ENCODE measurements around the gene CHRNA4. TPM values are rescaled to one million over a fixed set of nuclear protein-coding genes. Genes with fewer than 3 reads are reported as not detected.

Gene CHRNA4
- total RNA-seq, 2 donors from 2014 or later: 0.46 TPM; not detected in 1

DNA sequence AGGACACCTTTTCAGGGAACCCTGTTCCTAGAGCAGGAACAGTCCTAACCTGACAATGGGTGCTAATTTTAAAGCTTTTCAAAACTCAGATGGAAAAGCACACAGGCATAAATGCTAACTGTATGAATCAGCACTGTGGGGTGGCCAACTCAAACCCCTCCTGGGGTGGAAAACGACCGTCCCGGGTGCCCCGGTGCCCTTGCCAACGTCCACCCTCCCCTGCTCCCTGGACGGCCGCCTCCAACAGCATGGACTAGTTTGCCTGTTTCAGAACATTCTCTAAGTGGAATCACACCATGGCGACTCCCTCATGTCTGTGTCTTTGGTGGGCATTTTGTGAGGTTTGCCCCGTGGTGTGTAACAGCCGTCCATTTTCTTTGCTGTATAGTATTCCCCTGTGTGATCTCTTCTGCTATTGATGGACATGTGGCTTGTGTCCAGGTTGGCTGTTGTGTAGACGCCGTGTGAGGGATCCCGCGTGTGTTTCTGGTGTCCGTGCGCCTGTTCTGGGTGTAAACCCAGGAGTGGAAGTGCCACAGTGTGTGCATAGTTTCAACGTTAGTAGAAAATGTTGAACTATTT, 62.3 kb downstream of the CHRNA4 start:
- Histone ChIP-seq H3K4me1 (ENCODE audit: control insufficient read depth, insufficient read depth, low read length) (no peaks in the 10 kb centered on the region), H3K27ac (ENCODE audit: low read depth, low read length) (no peak overlapping the region), H3K4me3 (ENCODE audit: low read length) (no peak overlapping the region), H3K27me3 (ENCODE audit: control insufficient read depth, insufficient read depth, low read length, poor library complexity, severe bottlenecking) (no peaks in the 10 kb centered on the region), H3K9me3 (ENCODE audit: control insufficient read depth, low read length) (no peaks in the 10 kb centered on the region), H3K9ac (ENCODE audit: extremely low read depth, low read length, poor library complexity, severe bottlenecking) (no peak overlapping the region), H3K36me3 (ENCODE audit: control insufficient read depth, insufficient read depth, low read length) (no peaks in the 10 kb centered on the region)
- H3K36me3 Mint-ChIP-seq (ENCODE audit: low read depth): no peaks in the 10 kb centered on the region
- peaks cover 5% of the 10 kb centered on the region for H3K27me3 Mint-ChIP-seq (ENCODE audit: insufficient read depth)
- H3K27ac Mint-ChIP-seq: no peak overlapping the region
- DNase-seq: no peak
- TF ChIP-seq, protein P1, sequence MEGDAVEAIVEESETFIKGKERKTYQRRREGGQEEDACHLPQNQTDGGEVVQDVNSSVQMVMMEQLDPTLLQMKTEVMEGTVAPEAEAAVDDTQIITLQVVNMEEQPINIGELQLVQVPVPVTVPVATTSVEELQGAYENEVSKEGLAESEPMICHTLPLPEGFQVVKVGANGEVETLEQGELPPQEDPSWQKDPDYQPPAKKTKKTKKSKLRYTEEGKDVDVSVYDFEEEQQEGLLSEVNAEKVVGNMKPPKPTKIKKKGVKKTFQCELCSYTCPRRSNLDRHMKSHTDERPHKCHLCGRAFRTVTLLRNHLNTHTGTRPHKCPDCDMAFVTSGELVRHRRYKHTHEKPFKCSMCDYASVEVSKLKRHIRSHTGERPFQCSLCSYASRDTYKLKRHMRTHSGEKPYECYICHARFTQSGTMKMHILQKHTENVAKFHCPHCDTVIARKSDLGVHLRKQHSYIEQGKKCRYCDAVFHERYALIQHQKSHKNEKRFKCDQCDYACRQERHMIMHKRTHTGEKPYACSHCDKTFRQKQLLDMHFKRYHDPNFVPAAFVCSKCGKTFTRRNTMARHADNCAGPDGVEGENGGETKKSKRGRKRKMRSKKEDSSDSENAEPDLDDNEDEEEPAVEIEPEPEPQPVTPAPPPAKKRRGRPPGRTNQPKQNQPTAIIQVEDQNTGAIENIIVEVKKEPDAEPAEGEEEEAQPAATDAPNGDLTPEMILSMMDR (conservative IDR thresholded peaks at IDR 0.05): no peak
- no peaks in the 10 kb centered on the region for H3K9me3 Mint-ChIP-seq
- no peak overlapping the region for H3K4me3 Mint-ChIP-seq
- no peaks in the 10 kb centered on the region for H3K4me1 Mint-ChIP-seq
- WGBS, 2 experiments (ENCODE audit: insufficient coverage in 1 of 2, insufficient read length in 1 of 2): 88 to 90% methylated on average over 13 to 17 of the region's 17 CpGs

DNA sequence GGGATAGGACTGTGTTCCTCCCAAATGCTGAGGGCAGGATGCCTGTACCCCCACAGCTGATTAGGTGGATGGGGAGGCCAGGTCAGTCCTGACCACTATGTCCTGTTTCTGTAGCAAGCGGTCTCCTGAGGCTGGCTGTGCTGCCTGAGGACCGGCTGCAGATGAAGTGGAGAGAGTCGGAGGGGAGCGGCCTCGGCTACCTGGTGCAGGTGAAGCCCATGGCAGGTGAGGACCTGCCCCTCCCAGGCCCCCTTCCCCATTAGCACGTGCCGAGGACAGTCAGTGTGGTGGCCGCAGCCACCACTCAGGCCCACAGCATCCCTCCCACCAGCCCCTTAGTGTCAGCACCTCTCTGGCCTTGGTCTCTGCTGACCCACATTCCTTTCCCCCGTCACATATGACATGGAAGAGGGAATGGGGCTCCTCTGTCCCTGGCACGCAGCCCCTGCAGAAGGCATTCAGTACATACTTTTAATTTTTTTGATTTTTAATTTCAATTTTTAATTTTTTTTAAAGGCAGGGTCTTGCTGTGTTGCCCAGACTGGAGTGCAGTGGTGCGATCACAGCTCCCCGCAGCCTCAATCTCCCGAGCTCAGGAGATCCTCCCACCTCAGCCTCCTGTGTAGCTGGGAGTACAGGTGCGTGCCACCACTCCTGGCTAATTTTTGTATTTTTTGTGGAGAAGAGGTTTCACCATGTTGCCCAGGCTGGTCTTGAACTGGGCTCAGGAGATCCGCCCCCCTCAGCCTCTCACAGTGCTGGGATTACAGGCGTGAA, 63.2 kb downstream of the CHRNA4 start:
- no peak for DNase-seq
- H3K4me3 ChIP-seq (ENCODE audit: low read length): no peak overlapping the region
- H3K4me3 Mint-ChIP-seq: no peak overlapping the region
- H3K27ac ChIP-seq (ENCODE audit: low read depth, low read length): no peak overlapping the region
- no peaks in the 10 kb centered on the region for H3K36me3 ChIP-seq (ENCODE audit: control insufficient read depth, insufficient read depth, low read length)
- no peaks in the 10 kb centered on the region for H3K4me1 Mint-ChIP-seq
- no peak overlapping the region for H3K9ac ChIP-seq (ENCODE audit: extremely low read depth, low read length, poor library complexity, severe bottlenecking)
- WGBS, 2 experiments (ENCODE audit: insufficient coverage in 1 of 2, insufficient read length in 1 of 2): 87% methylated on average over 12 to 15 of the region's 16 CpGs
- H3K9me3 ChIP-seq (ENCODE audit: control insufficient read depth, low read length): no peaks in the 10 kb centered on the region
- no peaks in the 10 kb centered on the region for H3K27me3 ChIP-seq (ENCODE audit: control insufficient read depth, insufficient read depth, low read length, poor library complexity, severe bottlenecking)
- H3K9me3 Mint-ChIP-seq: no peaks in the 10 kb centered on the region
- TF ChIP-seq, protein P1 (conservative IDR thresholded peaks at IDR 0.05): no peak
- no peaks in the 10 kb centered on the region for H3K36me3 Mint-ChIP-seq (ENCODE audit: low read depth)
- no peak overlapping the region for H3K27ac Mint-ChIP-seq
- H3K27me3 Mint-ChIP-seq (ENCODE audit: insufficient read depth): peaks cover 5% of the 10 kb centered on the region
- H3K4me1 ChIP-seq (ENCODE audit: control insufficient read depth, insufficient read depth, low read length): no peaks in the 10 kb centered on the region

DNA sequence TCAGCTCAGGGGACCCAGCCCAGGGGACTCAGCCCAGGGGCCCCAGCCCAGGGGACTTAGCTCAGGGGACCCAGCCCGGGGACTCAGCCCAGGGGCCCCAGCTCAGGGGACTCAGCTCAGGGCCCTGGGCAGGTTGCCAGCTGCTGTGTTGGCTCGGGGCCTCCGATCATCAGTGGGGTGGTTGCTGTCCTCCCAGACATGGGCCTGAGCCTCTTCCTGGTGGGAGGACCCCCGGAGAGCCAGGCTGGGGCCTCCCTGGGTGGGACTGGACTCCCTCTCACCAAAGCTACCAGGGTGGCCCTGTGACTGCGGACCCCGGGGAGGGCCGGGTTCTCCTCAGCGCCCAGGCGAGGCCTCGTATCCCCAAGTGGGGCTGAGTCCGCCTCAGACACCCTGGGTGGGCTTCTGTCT, 63.8 kb downstream of the CHRNA4 start:
- 89 to 100% methylated on average over 2 to 11 of the region's 11 CpGs for WGBS, 2 experiments (ENCODE audit: insufficient coverage in 1 of 2, insufficient read length in 1 of 2)
- no peaks in the 10 kb centered on the region for H3K4me1 Mint-ChIP-seq
- no peaks in the 10 kb centered on the region for H3K36me3 Mint-ChIP-seq (ENCODE audit: low read depth)

More for the DNA sequence above, 63.8 kb downstream of the CHRNA4 start:
- no peaks in the 10 kb centered on the region for H3K27me3 ChIP-seq (ENCODE audit: control insufficient read depth, insufficient read depth, low read length, poor library complexity, severe bottlenecking)
- no peaks in the 10 kb centered on the region for H3K4me1 ChIP-seq (ENCODE audit: control insufficient read depth, insufficient read depth, low read length)
- no peaks in the 10 kb centered on the region for H3K9me3 ChIP-seq (ENCODE audit: control insufficient read depth, low read length)
- TF ChIP-seq, protein P1 (conservative IDR thresholded peaks at IDR 0.05): no peak
- no peak overlapping the region for H3K9ac ChIP-seq (ENCODE audit: extremely low read depth, low read length, poor library complexity, severe bottlenecking)
- no peaks in the 10 kb centered on the region for H3K36me3 ChIP-seq (ENCODE audit: control insufficient read depth, insufficient read depth, low read length)
- no peak overlapping the region for H3K4me3 Mint-ChIP-seq
- no peak overlapping the region for H3K4me3 ChIP-seq (ENCODE audit: low read length)
- no peak overlapping the region for H3K27ac ChIP-seq (ENCODE audit: low read depth, low read length)
- H3K9me3 Mint-ChIP-seq: no peaks in the 10 kb centered on the region
- no peak for DNase-seq
- H3K27ac Mint-ChIP-seq: no peak overlapping the region
- H3K27me3 Mint-ChIP-seq (ENCODE audit: insufficient read depth): peaks cover 5% of the 10 kb centered on the region
